Ishikawa (cell line): ENCODE measurements around the gene DCN.

ENCODE experiments used
- CEBPB ChIP-seq: IDR thresholded peaks from 2 replicates; pipeline ENCODE4 v1.6.1; 2012
- CREB1 ChIP-seq: IDR thresholded peaks from 2 replicates; pipeline ENCODE4 v1.6.1; 2012; ENCODE audit warnings: low read depth
- EP300 ChIP-seq: IDR thresholded peaks from 2 replicates; pipeline ENCODE4 v1.6.1; 2012; ENCODE audit warnings: borderline replicate concordance
- NFIC ChIP-seq: IDR thresholded peaks from 2 replicates; pipeline ENCODE4 v1.6.1; 2012
- RAD21 ChIP-seq: IDR thresholded peaks from 2 replicates; pipeline ENCODE4 v1.6.1; 2012; ENCODE audit warnings: low read depth
- REST ChIP-seq: IDR thresholded peaks from 2 replicates; pipeline ENCODE4 v1.6.1; 2012; ENCODE audit warnings: low read depth, mild to moderate bottlenecking
- TAF1 ChIP-seq: IDR thresholded peaks from 2 replicates; pipeline ENCODE4 v1.6.1; 2012; ENCODE audit warnings: low read depth, mild to moderate bottlenecking
- USF1 ChIP-seq: IDR thresholded peaks from 2 replicates; pipeline ENCODE4 v1.6.1; 2012
- ZBTB7A ChIP-seq: IDR thresholded peaks from 2 replicates; pipeline ENCODE4 v1.6.1; 2012; ENCODE audit warnings: low read depth

GRCh38 chr12:91105807-91106206 is 76.8 kb downstream of the DCN start:
- TF ChIP-seq REST (no peak), ZBTB7A (no peak), RAD21 (no peak), EP300 (no peak), TAF1 (no peak), NFIC (no peak), CEBPB (no peak), CREB1 (no peak), USF1 (no peak)
